GM18508 (cell line): ENCODE measurements around the gene SPATA7.
"Not testable (repeated sequence)": the region's sequence is repeated elsewhere in the genome, so short reads cannot be mapped to it uniquely, and the experiment has no call there.

Experiments used
- ATAC-seq: cut with Tn5 transposase; IDR thresholded peaks from one replicate; pipeline ENCODE4 v1.9.1; 2021; ENCODE audit warnings: moderate number of reproducible peaks; ENCODE audit not compliant: insufficient read depth, unreplicated experiment

SPATA7 gene

GRCh38 chr14:88385212-88386101 is at the start of gene SPATA7:
Gene SPATA7 (plus strand): TSS chr14:88385657. CDS start chr14:88385819, 162 bp downstream.
- ATAC-seq, result peak; percentile 95

- no peak for ATAC-seq
These were observed 45.1 kb upstream of the SPATA7 start for GRCh38 chr14:88340357-88340756.

GRCh38 chr14:88342980-88343379 is 42.5 kb upstream of the SPATA7 start:
- ATAC-seq, result no peak

- no peak for ATAC-seq
These were observed 39.3 kb upstream of the SPATA7 start for GRCh38 chr14:88346048-88346639.

- ATAC-seq, result no peak
These were observed 36.9 kb upstream of the SPATA7 start for GRCh38 chr14:88348546-88348945.

- ATAC-seq, result no peak
These were observed 33.3 kb upstream of the SPATA7 start for GRCh38 chr14:88351966-88352691.

- ATAC-seq, result no peak
These were observed 32.8 kb upstream of the SPATA7 start for GRCh38 chr14:88352698-88353097.

GRCh38 chr14:88354358-88354757 is 31.1 kb upstream of the SPATA7 start:
- no peak for ATAC-seq

- no peak for ATAC-seq
These were observed 26.0 kb upstream of the SPATA7 start for GRCh38 chr14:88359500-88359899.

GRCh38 chr14:88363644-88364043 is 21.8 kb upstream of the SPATA7 start:
- no peak for ATAC-seq

GRCh38 chr14:88364710-88365413 is 20.6 kb upstream of the SPATA7 start:
- no peak for ATAC-seq

- ATAC-seq, result no peak
These were observed 16.0 kb upstream of the SPATA7 start for GRCh38 chr14:88369496-88369895.

- no peak for ATAC-seq
These were observed 5.6 kb upstream of the SPATA7 start for GRCh38 chr14:88379706-88380343.

GRCh38 chr14:88380405-88380804 is 5.1 kb upstream of the SPATA7 start:
- no peak for ATAC-seq

GRCh38 chr14:88381634-88382033 is 3.8 kb upstream of the SPATA7 start:
- not testable (repeated sequence) for ATAC-seq

- ATAC-seq, result no peak
These were observed 739 bp upstream of the SPATA7 start for GRCh38 chr14:88384718-88385117.

- ATAC-seq, result no peak
These were observed 868 bp downstream of the SPATA7 start for GRCh38 chr14:88386256-88386794.

- ATAC-seq, result no peak
These were observed 3.4 kb downstream of the SPATA7 start for GRCh38 chr14:88388741-88389282.

GRCh38 chr14:88392609-88393008 is 7.2 kb downstream of the SPATA7 start:
- ATAC-seq, result no peak
